ENCODE measurements around the gene PPP1CA.

GRCh38 chr11:67400251-67400941, 1.3 kb downstream of the PPP1CA start:
- TF ChIP-seq CTCF (IDR thresholded peaks at IDR 0.05) (no peak), EZH2 (IDR thresholded peaks at IDR 0.05; ENCODE audit: borderline replicate concordance, insufficient read depth, low read depth, low read length, poor library complexity, severe bottlenecking) (no peak)

Data from B cell (primary cell).